ENCODE data around the gene MNDA. TPM values are rescaled to one million over a fixed set of nuclear protein-coding genes. Genes with fewer than 3 reads are reported as not detected.
"Not testable (repeated sequence)": the region's sequence is repeated elsewhere in the genome, so short reads cannot be mapped to it uniquely, and the experiment has no call there.

Gene MNDA
- total RNA-seq, 2 experiments from 2014 or later: not detected

DNA sequence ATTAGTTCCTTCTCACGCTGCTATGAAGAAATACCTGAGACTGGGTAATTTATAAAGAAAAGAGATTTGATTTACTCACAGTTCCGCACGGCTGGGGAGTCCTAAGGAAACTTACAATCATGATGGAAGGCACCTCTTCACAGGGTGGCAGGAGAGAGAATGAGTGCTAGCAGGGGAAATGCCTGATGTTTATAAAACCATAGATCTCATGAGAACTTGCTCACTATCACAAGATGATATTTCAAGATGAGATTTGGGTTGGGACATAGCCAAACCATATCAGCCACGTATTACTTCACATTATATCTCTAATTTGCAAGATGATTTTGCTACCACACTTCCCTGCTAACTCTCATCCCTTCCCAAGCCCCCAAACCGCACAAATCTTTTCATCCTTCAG is 9.1 kb downstream of the MNDA start:
- H3K4me1 Mint-ChIP-seq (ENCODE audit: low read depth): no peaks in the 10 kb centered on the region
- no peaks in the 10 kb centered on the region for H3K36me3 Mint-ChIP-seq (ENCODE audit: low read depth)
- CTCF ChIA-PET: no interaction called here
- H3K4me3 Mint-ChIP-seq: no peak overlapping the region
- POLR2A ChIA-PET: no interaction called here
- no peak for ATAC-seq
- no peak overlapping the region for H3K27ac Mint-ChIP-seq
- no peaks in the 10 kb centered on the region for H3K9me3 Mint-ChIP-seq (ENCODE audit: insufficient read depth)
- DNase-seq: no peak
- H3K27me3 Mint-ChIP-seq (ENCODE audit: low read depth): peaks cover 11% of the 10 kb centered on the region

DNA sequence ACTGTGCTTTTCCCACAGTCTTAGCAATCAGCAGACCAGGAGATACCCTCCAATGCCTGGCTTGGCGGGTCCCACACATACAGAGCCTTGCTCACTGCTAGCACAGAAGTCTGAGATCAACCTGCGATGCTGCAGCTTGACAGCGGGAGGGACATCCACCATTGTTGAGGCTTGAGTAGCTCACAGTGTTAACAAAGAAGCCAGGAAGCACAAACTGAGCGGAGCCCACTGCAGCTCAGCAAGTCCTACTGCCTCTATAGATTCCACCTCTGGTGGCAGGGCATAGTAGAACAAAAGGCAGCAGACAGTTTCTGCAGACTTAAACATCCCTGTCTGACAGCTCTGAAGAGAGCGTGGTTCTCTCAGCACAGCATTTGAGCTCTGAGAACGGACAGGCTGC is 33.4 kb downstream of the MNDA start:
- H3K4me3 Mint-ChIP-seq: no peak overlapping the region
- peaks cover 4% of the 10 kb centered on the region for H3K27me3 Mint-ChIP-seq (ENCODE audit: low read depth)
- no peak for ATAC-seq
- no peaks in the 10 kb centered on the region for H3K4me1 Mint-ChIP-seq (ENCODE audit: low read depth)
- ChIA-PET POLR2A (no interaction called here), CTCF (no interaction called here)
- DNase-seq: no peak
- H3K9me3 Mint-ChIP-seq (ENCODE audit: insufficient read depth): peaks cover 9% of the 10 kb centered on the region
- no peak overlapping the region for H3K27ac Mint-ChIP-seq
- H3K36me3 Mint-ChIP-seq (ENCODE audit: low read depth): no peaks in the 10 kb centered on the region

DNA sequence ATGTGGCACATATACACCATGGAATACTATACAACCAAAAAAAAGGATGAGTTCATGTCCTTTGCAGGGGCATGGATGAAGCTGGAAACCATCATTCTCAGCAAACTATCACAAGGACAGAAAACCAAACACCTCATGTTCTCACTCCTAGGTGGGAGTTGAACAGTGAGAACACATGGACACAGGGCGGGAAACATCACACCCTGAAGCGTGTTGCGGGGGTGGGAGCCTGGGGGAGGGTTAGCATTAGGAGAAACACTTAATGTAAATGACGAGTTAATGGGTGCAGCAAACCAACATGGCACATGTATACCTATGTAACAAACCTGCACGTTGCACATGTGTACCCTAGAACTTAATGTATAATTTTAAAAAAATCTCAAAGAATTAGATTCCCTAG is 39.3 kb downstream of the MNDA start:
- H3K4me1 Mint-ChIP-seq (ENCODE audit: low read depth); H3K27ac Mint-ChIP-seq; POLR2A ChIA-PET; CTCF ChIA-PET; H3K4me3 Mint-ChIP-seq; H3K27me3 Mint-ChIP-seq (ENCODE audit: low read depth); ATAC-seq; DNase-seq; H3K9me3 Mint-ChIP-seq (ENCODE audit: insufficient read depth); H3K36me3 Mint-ChIP-seq (ENCODE audit: low read depth): not testable (repeated sequence)

DNA sequence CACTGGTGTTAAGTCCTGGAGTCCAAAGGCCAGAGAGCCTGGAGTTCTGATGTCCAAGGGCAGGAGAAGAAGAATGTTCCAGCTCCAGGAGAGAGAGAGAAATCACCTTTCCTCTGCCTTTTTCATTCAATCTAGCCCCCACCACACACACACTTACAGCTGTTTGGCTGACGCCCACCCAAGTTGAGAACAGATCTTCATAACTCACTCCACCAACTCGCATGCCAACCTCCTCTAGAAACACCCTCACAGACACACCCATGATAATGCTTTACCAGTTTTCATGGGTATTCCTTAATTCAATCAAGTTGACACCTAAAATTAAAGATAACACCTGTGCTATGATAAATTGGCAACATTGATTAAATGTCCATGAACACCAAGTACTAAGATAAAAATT is 42.0 kb downstream of the MNDA start:
- ChIA-PET POLR2A (no interaction called here), CTCF (no interaction called here)
- ATAC-seq: no peak
- H3K4me1 Mint-ChIP-seq (ENCODE audit: low read depth): no peaks in the 10 kb centered on the region
- H3K27ac Mint-ChIP-seq: no peak overlapping the region
- H3K36me3 Mint-ChIP-seq (ENCODE audit: low read depth): no peaks in the 10 kb centered on the region
- H3K27me3 Mint-ChIP-seq (ENCODE audit: low read depth): peaks cover 3% of the 10 kb centered on the region
- H3K9me3 Mint-ChIP-seq (ENCODE audit: insufficient read depth): no peaks in the 10 kb centered on the region
- H3K4me3 Mint-ChIP-seq: no peak overlapping the region
- DNase-seq: no peak

DNA sequence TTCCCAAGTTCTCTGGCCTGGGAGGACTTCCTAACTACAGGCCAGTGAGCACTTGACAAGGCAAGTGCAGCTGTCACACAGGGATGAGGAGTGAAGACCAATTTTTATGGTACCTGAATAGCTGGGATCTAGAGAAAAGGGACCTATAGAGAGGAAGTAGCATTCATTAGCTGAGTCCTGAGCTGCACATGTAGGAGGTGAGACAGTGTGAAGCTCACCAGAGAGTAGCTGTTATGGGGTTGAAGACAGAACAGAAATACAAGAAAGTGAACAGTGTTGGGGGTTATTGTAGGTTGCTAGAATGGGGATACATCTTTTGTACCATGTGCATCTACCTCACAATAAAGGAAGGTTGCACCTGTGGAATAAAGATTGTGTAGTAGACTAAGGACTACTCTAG is 62.5 kb downstream of the MNDA start:
- no peaks in the 10 kb centered on the region for H3K9me3 Mint-ChIP-seq (ENCODE audit: insufficient read depth)
- POLR2A ChIA-PET: no interaction called here
- H3K27me3 Mint-ChIP-seq (ENCODE audit: low read depth): no peaks in the 10 kb centered on the region
- H3K36me3 Mint-ChIP-seq (ENCODE audit: low read depth): no peaks in the 10 kb centered on the region
- no peak overlapping the region for H3K4me3 Mint-ChIP-seq
- no peak overlapping the region for H3K27ac Mint-ChIP-seq
- CTCF ChIA-PET: no interaction called here
- H3K4me1 Mint-ChIP-seq (ENCODE audit: low read depth): no peaks in the 10 kb centered on the region
- DNase-seq (no peak), ATAC-seq (no peak)

DNA sequence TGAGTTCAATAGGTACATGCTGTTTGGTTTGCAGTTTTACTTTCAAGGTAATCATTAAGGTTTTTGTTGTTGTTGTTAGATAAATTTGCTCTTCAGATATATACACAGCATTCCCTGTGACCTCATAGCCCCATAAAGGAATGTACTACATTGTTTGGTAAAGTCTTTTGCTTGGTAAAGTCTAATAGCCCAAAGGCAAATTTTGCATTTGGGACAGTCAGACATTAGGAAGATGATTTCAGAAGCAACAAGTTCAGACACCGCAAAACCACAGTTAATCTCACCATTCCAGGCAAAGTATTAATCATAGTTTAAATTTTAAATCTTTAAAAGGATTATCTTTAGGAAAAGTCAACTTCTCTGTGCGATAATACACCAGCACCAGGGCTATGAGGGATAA is 67.6 kb downstream of the MNDA start:
- H3K27me3 Mint-ChIP-seq (ENCODE audit: low read depth): peaks cover 2% of the 10 kb centered on the region
- H3K9me3 Mint-ChIP-seq (ENCODE audit: insufficient read depth): no peaks in the 10 kb centered on the region
- no peak overlapping the region for H3K27ac Mint-ChIP-seq
- ATAC-seq (no peak), DNase-seq (no peak)
- H3K4me3 Mint-ChIP-seq: no peak overlapping the region
- no peaks in the 10 kb centered on the region for H3K4me1 Mint-ChIP-seq (ENCODE audit: low read depth)
- H3K36me3 Mint-ChIP-seq (ENCODE audit: low read depth): no peaks in the 10 kb centered on the region
- POLR2A ChIA-PET: no interaction called here
- CTCF ChIA-PET: no interaction called here

Other genes with a start within 250 kb of the MNDA start
- not detected for gene OR10Z1, start 226.1 kb upstream of the MNDA start, total RNA-seq
- not detected for gene SPTA1, start 144.6 kb upstream of the MNDA start, total RNA-seq
- not detected for gene OR6K2, start 130.7 kb upstream of the MNDA start, total RNA-seq
- not detected for gene OR6K3, start 110.6 kb upstream of the MNDA start, total RNA-seq
- gene OR6K6, start 76.6 kb upstream of the MNDA start, total RNA-seq: not detected
- gene OR6N1, start 59.2 kb upstream of the MNDA start, total RNA-seq: not detected
- not detected for gene OR6N2, start 50.1 kb upstream of the MNDA start, total RNA-seq
- gene PYHIN1, start 100.2 kb downstream of the MNDA start, total RNA-seq: 10 to 100 TPM; 11.5 to 12.5 TPM
- 100 to 1,000 TPM; 308 to 314 TPM for gene IFI16, start 178.6 kb downstream of the MNDA start, total RNA-seq
- 1 to 10 TPM in 1 of 2 experiments, under 1 TPM in 1; 0.99 to 1.8 TPM for gene AIM2, start 245.4 kb downstream of the MNDA start, total RNA-seq

Measured in activated CD8-positive, alpha-beta T cell treated with anti-CD3 and anti-CD28 coated beads, Interleukin-2, amount 10 ng/mL, durations not matched to agents 7 days and 5 days (primary cell).